GM03348 (cell line): ENCODE results near the gene RAB4A.
"Not testable (repeated sequence)": the region's sequence is repeated elsewhere in the genome, so short reads cannot be mapped to it uniquely, and the experiment has no call there.

Source experiments
- DNase-seq: peaks from one replicate; pipeline ENCODE4 v3.0.0; 2012; ENCODE audit warnings: low spot score

Gene RAB4A

DNA sequence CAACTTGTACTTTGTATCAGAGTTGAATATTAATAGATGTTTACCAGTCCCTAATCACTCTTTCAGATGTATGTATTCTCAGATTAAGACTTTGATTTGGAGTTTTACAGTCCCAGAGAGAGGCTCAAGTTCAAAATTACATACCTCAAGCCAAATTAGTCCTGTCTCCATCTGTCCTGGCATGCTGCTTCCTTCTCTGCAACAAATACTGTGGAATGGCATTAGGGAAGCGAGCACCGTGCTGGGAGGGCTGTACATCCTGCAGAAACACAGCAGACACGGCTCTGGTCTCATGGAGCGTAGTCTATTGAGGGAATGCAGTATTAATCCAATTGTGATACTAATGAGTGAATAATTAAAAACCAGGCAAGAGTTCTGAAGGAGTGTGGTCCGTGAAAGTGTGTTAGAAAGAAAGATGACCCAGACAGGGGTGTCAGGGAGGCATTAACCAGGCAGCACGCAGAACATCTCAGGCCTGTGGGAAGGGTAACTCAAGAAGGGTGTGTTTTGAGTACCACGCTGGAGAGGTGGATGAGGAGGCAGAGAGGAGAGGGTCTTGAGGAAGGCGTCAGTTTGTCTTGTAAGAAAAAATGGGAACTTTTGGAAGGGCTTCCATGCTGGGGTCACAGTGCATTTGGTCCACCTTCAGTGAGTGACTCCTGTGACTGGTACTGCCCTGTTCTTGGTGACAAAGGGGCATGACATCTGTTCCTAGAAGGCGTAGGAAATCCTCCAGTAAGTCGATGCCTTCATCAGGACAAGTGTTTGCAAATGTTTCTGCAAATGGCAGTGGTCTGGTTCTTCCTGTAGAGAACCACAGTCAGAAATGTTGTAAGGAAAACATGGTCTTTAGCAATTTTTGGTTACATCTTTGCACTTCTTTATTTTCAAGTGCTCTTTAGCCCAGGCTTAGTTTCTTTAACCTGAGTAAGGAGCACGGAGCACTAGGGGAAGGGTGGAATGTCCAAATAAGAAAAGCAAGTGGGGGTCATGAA, 1.6 kb downstream of the RAB4A start:
- DNase-seq: no peak

GRCh38 chr1:229273507-229274232, 2.8 kb downstream of the RAB4A start:
- DNase-seq: no peak

DNA sequence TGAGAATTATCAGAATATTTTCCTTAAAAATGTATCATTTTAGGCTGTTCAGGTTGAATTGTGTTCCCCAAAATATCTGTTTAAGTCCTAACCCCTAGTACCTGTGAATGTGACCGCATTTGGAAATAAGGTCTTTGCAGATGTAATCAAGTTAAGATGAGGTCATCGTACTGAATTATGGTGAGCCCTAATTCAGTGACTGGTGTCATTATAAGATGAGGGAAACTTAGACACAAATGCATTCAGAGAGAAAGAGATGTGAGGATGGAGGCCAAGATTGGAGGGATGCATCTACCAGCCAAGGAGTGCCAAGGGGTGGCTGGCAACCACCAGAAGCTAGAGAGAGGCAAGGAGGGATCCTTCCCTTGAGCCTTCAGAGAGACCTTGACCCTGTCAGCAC, 4.1 kb downstream of the RAB4A start:
- DNase-seq: no peak

DNA sequence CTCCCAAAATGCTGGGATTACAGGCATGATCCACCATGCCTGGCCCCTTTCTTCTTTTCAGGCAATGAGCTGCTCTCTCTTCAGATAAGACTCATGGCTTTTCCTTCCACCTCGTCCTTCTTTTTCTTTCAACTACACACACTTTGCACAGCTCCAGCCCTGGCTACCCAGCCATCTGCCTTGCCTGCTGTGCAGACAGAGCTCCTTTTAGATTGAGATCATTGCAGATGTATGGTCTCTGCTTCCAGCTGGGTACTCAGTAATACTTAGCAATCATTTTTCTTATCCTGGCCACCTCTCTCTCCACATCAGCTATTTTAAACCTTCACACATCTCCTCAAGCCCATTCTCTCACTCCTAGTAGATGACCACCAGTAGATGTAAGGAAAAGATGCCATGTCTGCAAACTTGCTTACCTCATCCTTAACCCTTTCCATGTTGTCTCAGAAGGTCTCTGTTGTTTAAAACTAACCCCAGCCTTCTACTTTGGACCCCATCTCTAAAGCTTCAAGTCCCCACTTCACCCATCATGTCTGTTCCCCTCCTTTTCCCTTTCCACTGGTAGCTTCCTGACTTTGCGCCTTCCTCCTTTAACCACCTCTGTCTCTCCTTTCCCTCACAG, 7.3 kb downstream of the RAB4A start:
- no peak for DNase-seq

DNA sequence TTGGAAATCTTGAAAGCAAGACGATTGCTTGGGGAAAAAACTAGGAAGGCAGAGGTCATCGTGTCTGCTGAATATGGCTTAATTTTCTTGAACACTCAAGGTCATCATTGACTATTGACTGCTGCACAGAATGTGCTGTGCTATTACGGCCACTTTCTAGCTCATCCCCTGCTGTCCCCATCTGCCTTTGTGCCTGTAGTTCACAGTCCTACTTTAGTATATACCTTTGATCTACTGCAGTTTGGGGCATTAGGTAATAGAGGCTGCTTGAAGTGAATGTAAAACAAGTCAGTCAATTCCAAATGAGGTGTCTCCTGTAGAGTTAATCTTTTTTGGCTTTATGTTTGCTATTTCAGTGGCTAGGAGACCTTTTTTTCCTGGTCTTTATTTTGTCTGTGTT, 8.3 kb downstream of the RAB4A start:
- no peak for DNase-seq

GRCh38 chr1:229280037-229280828, 9.3 kb downstream of the RAB4A start:
- no peak for DNase-seq

DNA sequence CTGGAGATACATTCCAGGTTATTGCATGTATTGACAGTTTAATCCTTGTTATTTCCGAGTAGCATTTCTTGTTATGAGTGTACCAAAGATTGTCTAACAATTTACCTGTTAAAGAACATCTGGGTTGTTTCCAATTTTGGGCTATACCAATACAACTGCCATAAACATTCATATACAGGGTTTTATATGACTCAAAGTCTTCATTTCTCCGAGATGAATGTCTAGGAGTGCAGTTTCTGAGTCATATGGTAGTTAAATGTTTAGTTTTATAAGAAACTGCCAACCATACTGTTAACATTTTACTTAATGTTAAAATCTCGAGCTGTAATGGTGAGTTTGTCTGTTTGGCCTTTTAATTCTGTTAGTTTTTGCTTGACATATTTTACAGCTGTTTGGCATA, 10.0 kb downstream of the RAB4A start:
- DNase-seq: no peak

GRCh38 chr1:229281339-229281926, 10.5 kb downstream of the RAB4A start:
- no peak for DNase-seq

- DNase-seq: no peak
Observed at GRCh38 chr1:229282295-229282823, 11.4 kb downstream of the RAB4A start.

GRCh38 chr1:229283183-229283611, 12.3 kb downstream of the RAB4A start:
- DNase-seq: no peak

DNA sequence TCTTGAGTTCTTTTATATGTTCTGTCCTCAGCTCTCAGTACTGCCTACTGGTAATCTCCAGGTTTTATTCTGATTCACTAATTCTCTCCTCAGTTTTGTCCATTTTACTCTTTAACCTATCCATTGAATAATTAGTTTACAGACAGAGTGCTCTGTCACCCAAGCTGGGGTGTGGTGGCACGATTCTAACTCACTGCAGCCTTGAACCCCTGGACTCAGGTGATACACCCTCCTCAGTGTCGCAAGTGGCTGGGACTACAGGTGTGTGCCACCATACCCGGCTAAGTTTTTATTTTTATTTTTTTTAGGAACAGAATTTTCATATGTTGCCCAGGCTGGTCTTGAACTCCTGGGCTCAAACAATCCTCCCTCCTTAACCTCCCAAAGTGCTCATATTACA, 14.0 kb downstream of the RAB4A start:
- DNase-seq: no peak

GRCh38 chr1:229285440-229285839, 14.5 kb downstream of the RAB4A start:
- no peak for DNase-seq

- DNase-seq: no peak
Observed at GRCh38 chr1:229286099-229286766, 15.3 kb downstream of the RAB4A start.

DNA sequence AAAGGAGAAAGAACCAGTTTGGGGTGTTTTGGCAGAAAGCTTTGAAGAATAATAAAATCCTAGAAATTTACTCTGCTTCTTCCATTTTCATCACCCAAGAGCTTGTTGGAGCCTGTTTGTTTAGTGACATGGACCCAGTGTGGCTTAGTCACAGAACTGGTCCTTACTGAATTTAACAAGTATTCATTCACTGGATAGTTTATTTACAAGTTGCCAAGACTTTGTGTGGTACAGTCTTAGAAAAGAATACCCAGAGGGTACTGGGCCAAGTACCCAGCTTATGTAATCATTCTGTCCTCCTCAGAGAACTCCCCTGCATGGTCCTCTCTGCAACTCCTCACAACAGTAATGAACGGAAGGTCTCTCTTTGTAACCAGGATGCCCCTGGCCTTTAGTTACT, 16.4 kb downstream of the RAB4A start:
- DNase-seq: no peak

DNA sequence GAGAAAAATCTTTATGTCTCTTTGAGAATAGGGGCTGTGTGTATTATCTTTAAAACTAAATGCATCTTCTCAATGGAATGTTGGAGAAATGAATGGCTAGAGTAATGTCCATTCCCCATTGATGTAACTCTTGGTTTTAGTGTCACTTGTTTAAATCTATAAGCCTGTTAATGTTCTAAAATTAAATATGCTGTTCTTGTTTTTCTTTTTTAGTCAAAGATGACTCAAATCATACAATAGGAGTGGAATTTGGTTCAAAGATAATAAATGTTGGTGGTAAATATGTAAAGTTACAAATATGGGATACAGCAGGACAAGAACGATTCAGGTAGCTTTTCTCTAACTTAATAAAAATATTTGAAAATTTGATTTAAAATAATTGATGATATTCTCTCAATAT, 17.6 kb downstream of the RAB4A start:
- DNase-seq: no peak

DNA sequence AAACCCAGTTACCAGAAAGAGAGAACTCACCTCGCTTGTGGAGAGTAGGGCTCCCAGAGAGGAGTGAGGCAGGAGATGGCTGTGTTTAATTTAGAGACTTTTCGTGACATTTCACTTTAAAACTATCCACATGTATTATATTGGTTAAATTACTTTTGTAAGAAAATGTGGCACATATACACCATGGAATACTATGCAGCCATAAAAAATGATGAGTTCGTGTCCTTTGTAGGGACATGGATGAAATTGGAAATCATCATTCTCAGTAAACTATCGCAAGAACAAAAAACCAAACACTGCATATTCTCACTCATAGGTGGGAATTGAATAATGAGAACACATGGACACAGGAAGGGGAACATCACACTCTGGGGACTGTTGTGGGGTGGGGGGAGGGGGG, 20.8 kb downstream of the RAB4A start:
- DNase-seq: not testable (repeated sequence)

- DNase-seq: no peak
Observed at GRCh38 chr1:229293528-229294204, 22.8 kb downstream of the RAB4A start.

- DNase-seq: no peak
Observed at GRCh38 chr1:229295745-229296144, 24.8 kb downstream of the RAB4A start.

GRCh38 chr1:229296541-229296941, 25.6 kb downstream of the RAB4A start:
- DNase-seq: peak; percentile 73

GRCh38 chr1:229297746-229298145, 26.8 kb downstream of the RAB4A start:
- no peak for DNase-seq
